Germinal center (tissue), 1 donor: ENCODE data around the gene HOXD4.
A peak's percentile ranks its signal among the peaks of the same experiment; 100 is the strongest.

Experiments used
- DNase-seq: peaks from one replicate; pipeline ENCODE4 v3.0.0; 2012; ENCODE audit warnings: mixed read lengths, low spot score

Gene HOXD4

GRCh38 chr2:176139661-176140512 lies 11.5 kb upstream of the HOXD4 start:
- no peak for DNase-seq

GRCh38 chr2:176140513-176141317 lies 10.6 kb upstream of the HOXD4 start:
- DNase-seq = peak; percentile 87

DNA sequence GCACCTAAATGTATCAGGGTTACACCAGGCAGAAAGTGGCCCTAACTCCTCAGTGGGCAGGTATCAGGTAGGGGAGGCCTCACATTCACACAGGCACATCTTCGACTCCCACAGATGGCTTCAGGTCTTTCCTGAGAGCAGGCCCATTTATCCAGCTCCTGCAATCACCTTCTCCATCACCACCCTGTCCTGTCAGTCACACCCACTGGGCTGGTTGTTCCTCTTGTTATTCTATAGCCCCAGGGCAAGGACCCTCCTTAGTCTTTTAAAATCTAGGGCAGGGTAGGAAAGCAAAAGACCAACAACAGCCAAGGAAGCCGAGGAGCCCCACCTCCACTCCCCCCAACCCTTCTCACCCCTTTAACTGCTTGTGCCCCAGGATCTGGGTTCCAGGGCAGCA lies 9.1 kb upstream of the HOXD4 start:
- no peak for DNase-seq

- DNase-seq = no peak
Observed at GRCh38 chr2:176145085-176145969, 6.0 kb upstream of the HOXD4 start.

DNA sequence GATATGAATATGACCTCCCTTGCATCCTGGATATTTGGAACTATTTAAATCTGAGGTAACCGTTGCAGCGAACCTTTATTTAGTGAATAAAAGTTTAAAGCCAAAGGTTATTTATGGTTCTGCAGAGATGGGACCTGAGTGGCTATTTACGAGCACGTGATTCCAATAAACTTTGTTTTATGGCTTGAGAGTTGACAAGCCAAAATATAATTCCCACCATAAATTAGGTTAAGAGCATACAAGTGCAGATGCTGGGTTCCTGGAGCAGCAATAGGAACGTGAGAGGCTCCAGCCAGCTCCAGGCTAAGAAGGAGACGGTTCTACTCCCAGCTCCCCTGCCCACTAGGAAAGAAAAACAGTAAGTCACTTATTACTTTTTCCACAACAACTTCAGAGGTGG lies 5.2 kb upstream of the HOXD4 start:
- no peak for DNase-seq

- DNase-seq = no peak
Observed at GRCh38 chr2:176146645-176147044, 4.7 kb upstream of the HOXD4 start.

GRCh38 chr2:176147210-176147799 lies 4.0 kb upstream of the HOXD4 start:
- DNase-seq = no peak

GRCh38 chr2:176147800-176148496 lies 3.4 kb upstream of the HOXD4 start:
- DNase-seq = no peak

DNA sequence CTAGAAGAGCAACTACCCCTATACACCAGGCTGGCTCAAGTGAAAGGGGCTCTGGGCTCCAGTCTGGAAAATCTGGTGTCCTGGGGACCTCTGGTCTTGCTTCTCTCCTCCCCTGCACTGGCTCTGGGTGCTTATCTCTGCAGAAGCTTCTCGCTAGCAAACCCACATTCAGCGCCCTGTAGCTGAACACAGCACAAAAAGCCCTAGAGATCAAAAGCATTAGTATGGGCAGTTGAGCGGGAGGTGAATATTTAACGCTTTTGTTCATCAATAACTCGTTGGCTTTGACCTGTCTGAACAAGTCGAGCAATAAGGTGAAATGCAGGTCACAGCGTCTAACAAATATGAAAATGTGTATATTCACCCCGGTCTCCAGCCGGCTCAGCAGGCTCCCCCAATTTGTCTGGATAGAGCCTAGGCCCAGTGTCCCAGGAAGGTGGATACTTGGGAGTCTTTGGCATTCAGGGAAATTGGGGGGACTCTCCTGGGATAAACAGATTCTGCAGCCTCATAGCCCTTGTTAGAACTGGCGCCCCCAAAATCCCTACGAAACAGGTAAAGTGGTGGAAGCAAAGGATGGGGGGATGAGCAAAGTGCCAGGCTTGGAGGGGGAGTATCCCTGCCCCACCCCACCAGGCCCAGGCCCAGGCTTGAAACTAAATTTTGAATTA lies 2.5 kb upstream of the HOXD4 start:
- DNase-seq = no peak

DNA sequence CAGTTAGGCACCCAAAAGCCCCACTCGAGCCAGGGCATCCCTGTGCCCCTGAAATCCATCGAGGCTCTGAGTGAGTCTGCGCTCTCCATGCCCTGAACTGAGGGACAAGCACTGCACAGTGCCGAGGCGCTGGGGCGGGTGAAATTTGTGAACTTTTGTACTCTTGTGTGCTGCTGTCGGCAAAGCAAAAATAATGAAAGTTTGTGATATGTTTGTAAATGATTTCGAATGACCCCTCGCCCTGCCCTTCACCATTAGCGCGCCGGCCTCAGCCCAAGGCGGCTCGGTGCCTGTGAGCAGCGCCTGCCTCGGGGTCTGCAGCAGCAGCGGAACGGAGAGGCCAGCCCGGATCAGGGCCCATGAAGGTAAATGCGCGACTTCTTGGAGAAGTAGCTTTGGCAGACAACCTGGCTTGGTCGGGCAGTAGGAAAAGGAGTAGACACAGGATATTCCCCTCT lies 1.8 kb upstream of the HOXD4 start:
- no peak for DNase-seq

DNA sequence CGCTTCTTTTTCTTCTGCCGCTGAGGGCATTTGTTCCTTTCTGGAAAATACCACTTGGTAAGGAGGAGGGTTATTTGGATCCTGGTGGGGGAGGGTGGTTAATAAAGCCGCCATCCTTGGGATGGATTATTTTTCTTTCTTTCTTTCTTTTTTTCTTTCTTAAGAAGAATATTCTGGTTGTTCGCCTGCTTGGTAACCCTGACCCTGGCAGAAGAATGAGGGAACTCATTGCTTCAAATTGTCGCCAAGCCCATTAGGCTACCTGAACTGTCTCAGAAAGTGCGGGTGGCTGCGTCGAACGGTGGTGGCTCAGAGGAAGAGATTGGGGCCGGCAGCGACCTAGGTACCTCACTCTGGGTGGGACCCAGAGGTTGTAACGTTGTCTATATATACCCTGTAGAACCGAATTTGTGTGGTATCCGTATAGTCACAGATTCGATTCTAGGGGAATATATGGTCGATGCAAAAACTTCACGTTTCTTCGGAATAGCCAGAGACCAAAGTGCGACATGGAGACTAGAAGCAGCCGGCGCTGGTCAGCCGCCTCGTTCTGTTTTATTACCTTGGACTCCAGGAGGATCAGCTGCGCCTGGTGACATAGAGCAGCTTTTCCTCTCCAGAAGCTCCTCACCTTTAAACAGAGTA lies 1.3 kb upstream of the HOXD4 start:
- no peak for DNase-seq

DNA sequence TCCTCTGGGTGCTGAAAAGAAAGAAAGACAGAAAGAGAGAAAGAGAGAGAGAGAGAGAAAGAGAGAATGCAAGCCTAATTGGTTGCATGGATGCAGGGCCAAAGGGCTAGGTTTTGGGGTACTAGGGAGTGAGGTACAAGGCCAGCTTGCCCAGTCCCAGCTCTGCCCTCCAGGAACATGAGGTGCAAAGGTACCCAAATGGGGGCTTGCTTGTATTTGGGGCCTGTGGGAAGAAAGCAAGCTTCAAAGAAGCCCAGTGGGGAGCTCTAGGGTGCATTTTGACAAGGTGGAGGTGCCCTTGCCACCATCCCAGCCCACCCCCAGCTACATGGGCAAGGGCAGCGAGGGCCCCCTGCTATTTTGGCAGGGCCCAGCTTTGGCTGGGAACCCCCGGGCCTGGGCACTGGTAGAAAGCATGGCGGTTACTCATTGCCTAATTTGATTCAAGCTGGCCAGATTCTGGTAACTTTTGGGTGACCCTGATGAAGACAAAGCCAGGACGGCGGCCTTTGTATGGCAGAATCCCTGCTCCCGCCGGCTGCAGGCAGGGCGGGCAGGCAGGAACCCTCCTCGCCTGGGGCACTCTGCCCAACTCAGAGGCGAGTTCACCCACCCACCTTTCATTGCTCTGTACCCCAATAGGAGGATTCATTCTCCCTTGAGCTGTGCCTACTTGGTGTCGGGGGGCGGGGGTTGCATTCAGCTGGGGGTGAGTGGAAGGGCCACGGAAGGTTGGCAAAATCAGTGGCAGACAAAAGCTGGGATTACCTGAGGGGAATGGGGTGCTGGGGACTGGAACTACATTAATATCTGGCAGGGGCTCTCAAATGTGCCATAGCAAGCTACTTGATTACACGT lies 537 bp upstream of the HOXD4 start:
- DNase-seq = no peak

- DNase-seq = no peak
Observed at GRCh38 chr2:176152350-176153181, 1.2 kb downstream of the HOXD4 start.

GRCh38 chr2:176154576-176155252 lies 3.4 kb downstream of the HOXD4 start:
- DNase-seq = no peak

GRCh38 chr2:176155356-176156044 lies 4.2 kb downstream of the HOXD4 start:
- no peak for DNase-seq

DNA sequence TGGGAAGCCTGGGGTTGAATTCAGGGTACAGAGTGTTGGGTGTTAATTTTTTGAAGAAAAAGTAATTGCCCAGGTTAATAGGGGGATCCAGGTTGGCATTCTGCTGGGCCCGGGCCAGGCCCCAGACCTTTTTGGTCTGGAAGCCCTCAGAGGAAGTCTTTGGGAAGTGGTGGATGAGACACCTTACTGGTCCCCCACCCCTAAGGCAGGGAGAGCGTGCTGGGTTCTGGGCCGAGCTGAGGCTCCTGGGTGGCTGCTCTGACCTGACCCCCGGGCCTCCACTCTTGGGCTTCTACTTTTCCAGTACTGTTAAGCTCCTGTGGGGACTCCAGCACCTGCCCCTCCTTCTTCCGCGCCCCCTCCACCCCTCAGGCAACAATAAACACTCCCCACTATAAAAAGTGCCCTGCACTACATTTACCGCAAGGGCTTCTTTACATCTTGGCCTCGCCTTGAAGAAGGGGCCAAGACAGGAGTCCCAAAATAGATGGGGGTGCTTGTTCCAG lies 5.0 kb downstream of the HOXD4 start:
- DNase-seq = no peak
